Measurements from ENCODE around the gene ZNF625.

The ZNF625 gene

DNA sequence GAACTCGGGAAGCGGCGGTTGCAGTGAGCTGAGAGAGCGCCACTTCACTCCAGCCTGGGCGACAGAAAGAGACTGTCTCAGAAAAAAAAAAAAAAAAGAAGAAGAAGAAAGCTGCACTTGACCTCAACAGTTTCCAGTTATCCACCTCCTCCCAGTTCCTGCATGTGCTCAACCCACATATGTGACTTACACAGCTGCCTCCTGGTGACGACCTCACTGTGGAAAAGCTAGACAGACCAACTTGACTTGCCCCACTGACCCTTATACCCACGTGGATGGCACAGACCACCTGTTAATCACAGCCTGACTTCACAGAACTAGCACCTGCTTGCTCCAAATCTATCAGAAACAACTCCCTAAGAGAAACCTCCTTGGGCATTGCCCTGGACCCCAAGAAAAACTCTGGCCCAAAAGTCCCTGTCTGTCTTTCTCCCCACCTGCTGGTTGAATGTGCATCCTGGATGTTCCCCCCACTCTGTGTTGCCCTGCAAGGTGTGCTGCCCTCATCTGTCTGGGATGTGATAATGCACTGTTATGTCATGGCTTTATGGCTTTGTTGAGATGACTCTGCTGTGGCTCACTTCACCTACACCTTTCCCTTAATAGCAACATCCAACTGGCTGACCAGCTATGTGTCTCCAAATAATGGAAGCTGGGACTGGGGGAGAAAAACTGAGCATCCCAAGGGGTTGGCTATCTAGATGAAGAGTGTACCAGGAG is 19.2 kb downstream of the ZNF625 start:
- Histone ChIP-seq H4K20me1 (ENCODE audit: low read depth, low read length) (no peaks in the 10 kb centered on the region), H3K9ac (ENCODE audit: low read length) (no peak overlapping the region), H2AFZ (ENCODE audit: low read depth, low read length, severe bottlenecking) (no peak overlapping the region), H3K4me3 (ENCODE audit: insufficient read depth, low read length, poor library complexity, severe bottlenecking) (no peak overlapping the region), H3K36me3 (ENCODE audit: low read length) (peaks cover 25% of the 10 kb centered on the region), H3K27ac (ENCODE audit: low read depth, low read length) (no peak overlapping the region), H3K27me3 (ENCODE audit: low read length) (no peaks in the 10 kb centered on the region), H3K4me2 (ENCODE audit: low read depth, low read length, poor library complexity, severe bottlenecking) (no peak overlapping the region), H3K9me3 (ENCODE audit: insufficient read depth, low read length) (peaks cover 16% of the 10 kb centered on the region; the same call in 1 of the 2 replicates), H3K79me2 (ENCODE audit: insufficient read depth, low read length) (no peaks in the 10 kb centered on the region), H3K9me2 (replicated peaks; ENCODE audit: insufficient read depth, low read length) (no peaks in the 10 kb centered on the region), H3F3A (ENCODE audit: insufficient read depth) (no peaks in the 10 kb centered on the region)
- TF ChIP-seq, protein P1, sequence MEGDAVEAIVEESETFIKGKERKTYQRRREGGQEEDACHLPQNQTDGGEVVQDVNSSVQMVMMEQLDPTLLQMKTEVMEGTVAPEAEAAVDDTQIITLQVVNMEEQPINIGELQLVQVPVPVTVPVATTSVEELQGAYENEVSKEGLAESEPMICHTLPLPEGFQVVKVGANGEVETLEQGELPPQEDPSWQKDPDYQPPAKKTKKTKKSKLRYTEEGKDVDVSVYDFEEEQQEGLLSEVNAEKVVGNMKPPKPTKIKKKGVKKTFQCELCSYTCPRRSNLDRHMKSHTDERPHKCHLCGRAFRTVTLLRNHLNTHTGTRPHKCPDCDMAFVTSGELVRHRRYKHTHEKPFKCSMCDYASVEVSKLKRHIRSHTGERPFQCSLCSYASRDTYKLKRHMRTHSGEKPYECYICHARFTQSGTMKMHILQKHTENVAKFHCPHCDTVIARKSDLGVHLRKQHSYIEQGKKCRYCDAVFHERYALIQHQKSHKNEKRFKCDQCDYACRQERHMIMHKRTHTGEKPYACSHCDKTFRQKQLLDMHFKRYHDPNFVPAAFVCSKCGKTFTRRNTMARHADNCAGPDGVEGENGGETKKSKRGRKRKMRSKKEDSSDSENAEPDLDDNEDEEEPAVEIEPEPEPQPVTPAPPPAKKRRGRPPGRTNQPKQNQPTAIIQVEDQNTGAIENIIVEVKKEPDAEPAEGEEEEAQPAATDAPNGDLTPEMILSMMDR (IDR thresholded peaks at IDR 0.05; ENCODE audit: insufficient read depth, low read length, poor library complexity, severe bottlenecking): peak; percentile 77
- no peak for TF ChIP-seq EZH2phosphoT487 (conservative IDR thresholded peaks at IDR 0.05; ENCODE audit: low read length)

DNA sequence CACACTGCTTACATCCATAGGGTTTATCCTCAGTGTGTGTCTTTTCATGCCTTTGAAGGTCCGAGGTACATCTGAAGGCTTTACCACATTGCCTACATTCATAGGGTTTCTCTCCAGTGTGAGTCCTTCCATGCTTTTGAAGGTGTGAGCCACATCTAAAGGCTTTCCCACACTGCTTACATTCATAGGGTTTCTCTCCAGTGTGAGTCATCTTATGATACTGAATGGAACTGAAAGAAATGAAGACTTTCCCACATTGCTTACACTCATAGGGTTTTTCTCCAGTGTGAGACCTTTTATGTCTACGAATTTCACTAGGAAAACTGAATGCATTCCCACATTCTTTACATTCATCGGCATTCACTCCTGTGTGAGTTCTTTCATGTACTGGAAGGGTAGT is 23.5 kb downstream of the ZNF625 start:
- no peaks in the 10 kb centered on the region for H3K79me2 ChIP-seq (ENCODE audit: insufficient read depth, low read length)
- peaks cover 21% of the 10 kb centered on the region; the same call in 1 of the 2 replicates for H3K9me3 ChIP-seq (ENCODE audit: insufficient read depth, low read length)
- H4K20me1 ChIP-seq (ENCODE audit: low read depth, low read length): no peaks in the 10 kb centered on the region
- no peak overlapping the region for H3K9ac ChIP-seq (ENCODE audit: low read length)
- H3K4me3 ChIP-seq (ENCODE audit: insufficient read depth, low read length, poor library complexity, severe bottlenecking): no peak overlapping the region
- H3K27me3 ChIP-seq (ENCODE audit: low read length): no peaks in the 10 kb centered on the region
- H3K9me2 ChIP-seq (replicated peaks; ENCODE audit: insufficient read depth, low read length): no peaks in the 10 kb centered on the region
- H3F3A ChIP-seq (ENCODE audit: insufficient read depth): no peaks in the 10 kb centered on the region
- no peak for TF ChIP-seq EZH2phosphoT487 (conservative IDR thresholded peaks at IDR 0.05; ENCODE audit: low read length)
- TF ChIP-seq, protein P1 (IDR thresholded peaks at IDR 0.05; ENCODE audit: insufficient read depth, low read length, poor library complexity, severe bottlenecking): no peak
- no peak overlapping the region for H3K27ac ChIP-seq (ENCODE audit: low read depth, low read length)
- H3K4me2 ChIP-seq (ENCODE audit: low read depth, low read length, poor library complexity, severe bottlenecking): no peak overlapping the region
- H3K36me3 ChIP-seq (ENCODE audit: low read length): peaks cover 29% of the 10 kb centered on the region
- no peak overlapping the region for H2AFZ ChIP-seq (ENCODE audit: low read depth, low read length, severe bottlenecking)

DNA sequence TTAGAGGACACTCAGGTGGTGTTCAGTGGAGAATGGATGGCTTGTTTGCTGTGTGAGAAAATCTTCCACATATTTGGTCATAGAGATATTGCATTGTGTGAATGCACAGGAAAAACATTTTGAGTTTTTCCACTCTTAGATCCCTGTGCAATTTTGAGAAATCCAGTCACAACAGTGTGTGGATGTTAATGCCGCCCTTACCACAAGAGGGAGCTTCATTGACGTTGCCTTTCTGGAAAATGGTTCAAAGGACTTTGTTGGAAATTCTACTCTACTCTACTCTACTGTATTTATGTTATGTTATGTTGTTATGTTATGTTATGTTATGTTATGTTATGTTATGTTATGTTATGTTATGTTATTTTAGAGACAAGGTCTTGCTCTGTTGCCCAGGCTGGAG is 29.8 kb downstream of the ZNF625 start:
- Histone ChIP-seq H3K4me2 (ENCODE audit: low read depth, low read length, poor library complexity, severe bottlenecking) (no peak overlapping the region), H3K27me3 (ENCODE audit: low read length) (no peaks in the 10 kb centered on the region), H3K9ac (ENCODE audit: low read length) (no peak overlapping the region), H4K20me1 (ENCODE audit: low read depth, low read length) (no peaks in the 10 kb centered on the region), H2AFZ (ENCODE audit: low read depth, low read length, severe bottlenecking) (no peak overlapping the region), H3K36me3 (ENCODE audit: low read length) (no peaks in the 10 kb centered on the region), H3F3A (ENCODE audit: insufficient read depth) (no peaks in the 10 kb centered on the region), H3K27ac (ENCODE audit: low read depth, low read length) (no peak overlapping the region), H3K4me3 (ENCODE audit: insufficient read depth, low read length, poor library complexity, severe bottlenecking) (no peak overlapping the region), H3K9me3 (ENCODE audit: insufficient read depth, low read length) (peaks cover under 1% of the 10 kb centered on the region; the same call in 1 of the 2 replicates), H3K9me2 (replicated peaks; ENCODE audit: insufficient read depth, low read length) (no peaks in the 10 kb centered on the region), H3K79me2 (ENCODE audit: insufficient read depth, low read length) (no peaks in the 10 kb centered on the region)
- TF ChIP-seq EZH2phosphoT487 (conservative IDR thresholded peaks at IDR 0.05; ENCODE audit: low read length): no peak
- TF ChIP-seq, protein P1 (IDR thresholded peaks at IDR 0.05; ENCODE audit: insufficient read depth, low read length, poor library complexity, severe bottlenecking): peak; percentile 51

Measured in SU-DHL-6 (cell line).